Measurements from ENCODE around the gene PSG3. TPM values are rescaled to one million over a fixed set of nuclear protein-coding genes. Genes with fewer than 3 reads are reported as not detected.
"Not testable (repeated sequence)": the region's sequence is repeated elsewhere in the genome, so short reads cannot be mapped to it uniquely, and the experiment has no call there.

The PSG3 gene
- total RNA-seq: not detected

- 68 to 87% methylated on average over 4 of the region's 4 CpGs for WGBS, 2 donors
- intact Hi-C loops (cut with DNase I; ENCODE audit: low total_unique reads); H3K4me3 ChIP-seq (ENCODE audit: low read depth, poor library complexity, severe bottlenecking): not testable (repeated sequence)
Measured at GRCh38 chr19:42740381-42740780, at the start of gene PSG3. PSG3 (minus strand) TSS chr19:42740481; CDS start chr19:42740384, 97 bp downstream.

GRCh38 chr19:42788766-42789165 lies 48.5 kb upstream of the PSG3 start:
- H3K4me3 ChIP-seq (ENCODE audit: low read depth, poor library complexity, severe bottlenecking); intact Hi-C loops (cut with DNase I; ENCODE audit: low total_unique reads); DNase-seq (ENCODE audit: low spot score in 2 of 2): not testable (repeated sequence)
- WGBS, 2 donors: 92% methylated on average over 2 of the region's 2 CpGs

More at GRCh38 chr19:42740381-42740780, at the start of gene PSG3:
- not testable (repeated sequence) for DNase-seq (ENCODE audit: low spot score in 2 of 2)

DNA sequence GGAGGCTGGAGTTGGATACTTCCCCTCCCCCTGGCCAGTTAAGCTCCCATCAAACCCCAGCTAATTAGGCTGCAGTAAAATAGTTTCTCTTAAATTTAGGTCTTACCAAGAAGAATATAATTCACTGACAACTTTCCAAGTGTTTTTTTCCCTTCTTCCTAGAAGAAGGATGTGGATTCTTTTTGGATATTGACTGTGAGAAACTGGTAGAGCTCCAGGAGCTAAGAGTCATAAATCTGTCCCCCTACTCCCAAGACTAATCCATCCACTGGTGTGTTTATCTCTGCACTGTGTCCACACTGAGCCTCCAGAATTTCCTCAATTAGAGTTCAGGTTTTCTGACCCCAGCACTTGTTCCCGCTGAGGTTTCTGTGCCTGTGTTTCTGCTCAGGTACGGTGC lies 47.5 kb upstream of the PSG3 start:
- WGBS, 2 donors: 49 to 58% methylated on average over 2 of the region's 2 CpGs
- H3K4me3 ChIP-seq (ENCODE audit: low read depth, poor library complexity, severe bottlenecking); intact Hi-C loops (cut with DNase I; ENCODE audit: low total_unique reads); DNase-seq (ENCODE audit: low spot score in 2 of 2): not testable (repeated sequence)

DNA sequence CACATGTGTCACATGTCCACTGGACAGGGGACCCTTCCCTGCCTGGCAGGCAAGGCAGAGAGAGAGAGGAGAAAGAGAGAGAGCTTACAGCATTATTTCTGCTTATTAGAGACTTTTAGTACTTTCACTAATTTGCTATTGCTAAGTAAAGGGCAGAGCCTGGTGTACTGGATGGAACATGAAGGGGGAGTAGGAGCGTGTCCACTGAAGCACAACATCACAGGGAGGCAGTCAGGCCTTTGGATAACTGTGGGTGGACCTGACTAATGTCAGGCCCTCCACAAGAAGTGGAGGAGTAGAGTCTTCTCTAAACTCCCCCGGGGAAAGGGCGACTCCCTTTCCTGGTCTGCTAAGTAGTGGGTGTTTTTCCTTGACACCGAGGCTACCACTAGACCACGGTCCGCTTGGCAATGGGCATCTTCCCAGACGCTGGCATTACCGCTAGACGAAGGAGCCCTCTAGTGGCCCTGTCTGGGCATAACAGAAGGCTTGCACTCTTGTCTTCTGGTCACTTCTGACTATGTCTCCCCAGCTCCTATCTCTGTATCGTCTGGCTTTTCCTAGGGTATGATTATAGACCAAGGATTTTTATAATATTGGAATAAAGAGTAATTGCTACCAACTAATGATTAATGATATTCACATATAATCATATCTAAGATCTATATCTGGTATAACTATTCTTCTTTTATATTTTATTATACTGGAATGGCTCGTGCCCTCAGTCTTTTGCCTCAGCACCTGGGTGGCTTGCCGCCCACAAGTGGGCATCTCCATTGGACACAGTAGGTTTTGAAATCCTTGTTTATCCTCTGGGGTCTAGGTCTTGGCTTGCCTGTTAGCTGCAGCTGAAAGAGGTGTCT lies 36.7 kb upstream of the PSG3 start:
- WGBS, 2 donors: 24 to 28% methylated on average over 12 of the region's 12 CpGs
- intact Hi-C loops (cut with DNase I; ENCODE audit: low total_unique reads); H3K4me3 ChIP-seq (ENCODE audit: low read depth, poor library complexity, severe bottlenecking): not testable (repeated sequence)
- peak in 1 of 2 donors; percentile 29 for DNase-seq (ENCODE audit: low spot score in 2 of 2)

GRCh38 chr19:42774510-42775158 lies 34.4 kb upstream of the PSG3 start:
- 63 to 67% methylated on average over 21 of the region's 21 CpGs for WGBS, 2 donors
- DNase-seq (ENCODE audit: low spot score in 2 of 2); intact Hi-C loops (cut with DNase I; ENCODE audit: low total_unique reads): not testable (repeated sequence)

DNA sequence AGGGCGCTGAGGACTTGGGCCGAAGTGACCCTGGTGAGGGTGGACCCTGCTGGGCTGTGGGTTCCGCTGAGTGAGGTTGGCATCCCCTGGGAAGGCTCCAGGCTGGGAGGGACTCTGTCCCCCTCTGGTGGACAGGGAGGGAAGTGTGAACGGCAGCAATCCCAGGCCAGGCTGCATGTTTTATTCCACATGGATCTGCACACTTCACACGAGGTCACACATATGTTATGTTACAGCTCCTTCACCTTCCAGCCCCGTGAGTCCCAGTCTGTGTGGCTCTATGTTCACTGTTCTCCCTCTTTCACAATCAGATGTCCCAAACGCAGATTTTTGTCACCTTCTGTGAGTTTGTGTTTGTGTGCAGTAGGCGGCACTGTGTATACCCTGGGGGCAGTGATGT lies 27.0 kb upstream of the PSG3 start:
- intact Hi-C loops (cut with DNase I; ENCODE audit: low total_unique reads); DNase-seq (ENCODE audit: low spot score in 2 of 2); H3K4me3 ChIP-seq (ENCODE audit: low read depth, poor library complexity, severe bottlenecking): not testable (repeated sequence)
- WGBS, 2 donors: 64 to 72% methylated on average over 7 to 8 of the region's 8 CpGs

More at GRCh38 chr19:42774510-42775158, 34.4 kb upstream of the PSG3 start:
- H3K4me3 ChIP-seq (ENCODE audit: low read depth, poor library complexity, severe bottlenecking): not testable (repeated sequence)

DNA sequence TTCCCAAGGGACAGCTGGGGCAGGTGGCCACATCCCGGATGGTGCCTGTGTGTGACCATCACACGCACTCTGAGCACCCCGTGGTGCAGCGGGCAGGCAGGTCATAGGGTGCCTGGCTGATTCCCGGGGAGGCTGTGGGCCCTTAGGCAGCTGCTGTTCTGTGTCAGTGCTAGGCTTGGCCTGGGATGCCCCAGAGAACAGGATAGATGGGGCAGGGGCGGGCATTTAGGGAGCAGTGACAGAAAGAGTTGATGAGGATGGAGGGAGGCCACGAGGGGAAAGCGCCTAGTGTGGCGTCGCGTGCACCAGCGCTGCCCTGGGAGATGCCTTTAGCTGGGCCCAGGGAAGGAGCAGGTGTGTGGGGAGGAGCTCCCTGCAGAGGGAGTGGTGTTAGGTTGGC lies 26.6 kb upstream of the PSG3 start:
- H3K4me3 ChIP-seq (ENCODE audit: low read depth, poor library complexity, severe bottlenecking); intact Hi-C loops (cut with DNase I; ENCODE audit: low total_unique reads); DNase-seq (ENCODE audit: low spot score in 2 of 2): not testable (repeated sequence)
- WGBS, 2 donors: 91 to 95% methylated on average over 12 of the region's 12 CpGs

DNA sequence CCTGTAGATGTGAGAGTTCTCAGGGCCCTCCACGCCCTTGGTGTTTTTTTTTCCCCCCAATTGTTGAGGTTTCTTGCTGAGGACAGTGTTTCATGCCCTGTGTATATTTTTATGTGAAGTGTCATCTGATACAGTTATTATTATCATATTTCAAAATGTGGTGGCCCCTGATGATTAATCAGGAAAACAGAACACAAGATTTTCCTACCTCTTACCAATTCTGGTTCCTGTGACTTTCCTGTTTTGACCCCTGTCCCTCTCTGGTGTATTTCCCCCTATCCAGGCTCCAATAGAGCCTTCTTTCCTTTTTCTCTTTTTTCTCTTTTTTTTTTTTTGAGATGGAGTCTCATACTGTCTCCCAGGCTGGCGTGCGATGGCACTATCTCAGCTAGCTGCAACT lies 24.6 kb upstream of the PSG3 start:
- intact Hi-C loops (cut with DNase I; ENCODE audit: low total_unique reads): no loop called here
- 85 to 93% methylated on average over 3 of the region's 3 CpGs for WGBS, 2 donors
- DNase-seq (ENCODE audit: low spot score in 2 of 2): no peak
- no peak overlapping the region for H3K4me3 ChIP-seq (ENCODE audit: low read depth, poor library complexity, severe bottlenecking)
- TF ChIP-seq, protein P1, sequence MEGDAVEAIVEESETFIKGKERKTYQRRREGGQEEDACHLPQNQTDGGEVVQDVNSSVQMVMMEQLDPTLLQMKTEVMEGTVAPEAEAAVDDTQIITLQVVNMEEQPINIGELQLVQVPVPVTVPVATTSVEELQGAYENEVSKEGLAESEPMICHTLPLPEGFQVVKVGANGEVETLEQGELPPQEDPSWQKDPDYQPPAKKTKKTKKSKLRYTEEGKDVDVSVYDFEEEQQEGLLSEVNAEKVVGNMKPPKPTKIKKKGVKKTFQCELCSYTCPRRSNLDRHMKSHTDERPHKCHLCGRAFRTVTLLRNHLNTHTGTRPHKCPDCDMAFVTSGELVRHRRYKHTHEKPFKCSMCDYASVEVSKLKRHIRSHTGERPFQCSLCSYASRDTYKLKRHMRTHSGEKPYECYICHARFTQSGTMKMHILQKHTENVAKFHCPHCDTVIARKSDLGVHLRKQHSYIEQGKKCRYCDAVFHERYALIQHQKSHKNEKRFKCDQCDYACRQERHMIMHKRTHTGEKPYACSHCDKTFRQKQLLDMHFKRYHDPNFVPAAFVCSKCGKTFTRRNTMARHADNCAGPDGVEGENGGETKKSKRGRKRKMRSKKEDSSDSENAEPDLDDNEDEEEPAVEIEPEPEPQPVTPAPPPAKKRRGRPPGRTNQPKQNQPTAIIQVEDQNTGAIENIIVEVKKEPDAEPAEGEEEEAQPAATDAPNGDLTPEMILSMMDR (IDR thresholded peaks at IDR 0.05): no peak
- TF ChIP-seq POLR2A (IDR thresholded peaks at IDR 0.05): no peak

DNA sequence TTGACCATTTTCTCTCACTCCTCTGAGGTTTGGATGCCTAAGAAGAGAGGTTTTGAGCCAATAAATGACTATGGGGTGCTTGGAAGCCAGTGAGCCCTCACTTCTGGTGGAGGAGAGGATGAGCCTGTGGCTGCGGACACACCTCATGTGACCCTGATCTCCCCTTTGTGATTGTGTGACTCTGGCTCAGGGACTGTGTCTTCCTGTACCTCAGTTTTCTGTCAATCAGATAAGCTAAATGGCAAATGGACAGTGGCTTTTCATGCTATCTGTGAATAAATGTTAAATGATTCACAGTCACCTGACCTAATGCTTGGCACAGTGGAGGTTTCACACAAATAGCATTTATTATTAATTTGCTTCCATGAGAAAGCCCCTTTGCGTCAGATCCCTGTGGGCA lies 22.5 kb upstream of the PSG3 start:
- no peak overlapping the region for H3K4me3 ChIP-seq (ENCODE audit: low read depth, poor library complexity, severe bottlenecking)
- WGBS, 2 donors: 77 to 89% methylated on average over 2 of the region's 2 CpGs
- TF ChIP-seq, protein P1 (IDR thresholded peaks at IDR 0.05): no peak
- no peak for TF ChIP-seq POLR2A (IDR thresholded peaks at IDR 0.05)
- DNase-seq (ENCODE audit: low spot score in 2 of 2): no peak
- intact Hi-C loops (cut with DNase I; ENCODE audit: low total_unique reads): no loop called here

DNA sequence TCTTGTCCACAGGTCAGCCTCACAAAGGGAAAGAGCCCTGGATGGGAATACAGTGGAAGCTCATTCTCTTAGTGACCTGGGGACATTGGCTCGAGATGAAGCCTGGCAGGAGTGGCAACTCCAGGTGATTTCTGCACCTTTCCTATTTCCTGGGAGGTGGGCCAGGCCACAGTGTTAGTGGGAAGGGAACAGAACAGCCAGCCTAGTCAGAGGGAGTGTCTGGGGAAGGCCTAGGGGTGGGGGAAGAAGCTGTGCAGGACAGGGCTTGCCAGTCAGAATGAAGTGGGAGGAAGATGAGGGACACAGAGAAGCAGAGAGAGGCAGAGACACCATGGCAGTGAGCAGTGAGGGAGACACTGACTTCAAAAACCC lies 21.6 kb upstream of the PSG3 start:
- no CpG with 5 or more reads among the region's 1 CpG for WGBS, 2 donors
- intact Hi-C loops (cut with DNase I; ENCODE audit: low total_unique reads); H3K4me3 ChIP-seq (ENCODE audit: low read depth, poor library complexity, severe bottlenecking); DNase-seq (ENCODE audit: low spot score in 2 of 2): not testable (repeated sequence)

- H3K4me3 ChIP-seq (ENCODE audit: low read depth, poor library complexity, severe bottlenecking); intact Hi-C loops (cut with DNase I; ENCODE audit: low total_unique reads); DNase-seq (ENCODE audit: low spot score in 2 of 2): not testable (repeated sequence)
- 37% methylated on average over 7 of the region's 7 CpGs for WGBS, 2 donors
Measured at GRCh38 chr19:42760954-42761923, 21.0 kb upstream of the PSG3 start.

- DNase-seq (ENCODE audit: low spot score in 2 of 2); intact Hi-C loops (cut with DNase I; ENCODE audit: low total_unique reads): not testable (repeated sequence)
- 15 to 33% methylated on average over 3 of the region's 3 CpGs for WGBS, 2 donors
Measured at GRCh38 chr19:42758667-42759066, 18.4 kb upstream of the PSG3 start.

More at GRCh38 chr19:42758667-42759066, 18.4 kb upstream of the PSG3 start:
- H3K4me3 ChIP-seq (ENCODE audit: low read depth, poor library complexity, severe bottlenecking): not testable (repeated sequence)
